ENCODE results near the gene USPL1. TPM values are rescaled to one million over a fixed set of nuclear protein-coding genes. Genes with fewer than 3 reads are reported as not detected.

Gene USPL1
- total RNA-seq, 6 experiments from 2014 or later, result 8.0 to 10.9 (median 10.3) TPM

- H3K4me1 Mint-ChIP-seq (ENCODE audit: low read depth), result peaks cover 8% of the 10 kb centered on the region
- DNase-seq, result no peak
- peaks cover 1% of the 10 kb centered on the region; the same call in 1 of the 2 replicates for H3K27me3 Mint-ChIP-seq (ENCODE audit: insufficient read depth)
- TF ChIP-seq CTCF (IDR thresholded peaks at IDR 0.05), result no peak
- H3K9me3 Mint-ChIP-seq, result no peaks in the 10 kb centered on the region
- no peaks in the 10 kb centered on the region for H3K36me3 Mint-ChIP-seq (ENCODE audit: low read depth)
- H3K27ac Mint-ChIP-seq, result no peak overlapping the region
- H3K4me3 Mint-ChIP-seq, result no peak overlapping the region
Measured at GRCh38 chr13:30607908-30608307, 9.8 kb upstream of the USPL1 start.

- no peak for TF ChIP-seq CTCF (IDR thresholded peaks at IDR 0.05)
- no peak for DNase-seq
- H3K4me1 Mint-ChIP-seq (ENCODE audit: low read depth), result peaks cover 13% of the 10 kb centered on the region
- no peaks in the 10 kb centered on the region for H3K9me3 Mint-ChIP-seq
- peaks cover 1% of the 10 kb centered on the region; the same call in 1 of the 2 replicates for H3K27me3 Mint-ChIP-seq (ENCODE audit: insufficient read depth)
- no peaks in the 10 kb centered on the region for H3K36me3 Mint-ChIP-seq (ENCODE audit: low read depth)
- H3K27ac Mint-ChIP-seq, result no peak overlapping the region
- no peak overlapping the region for H3K4me3 Mint-ChIP-seq
Measured at GRCh38 chr13:30608364-30608763, 9.4 kb upstream of the USPL1 start.

GRCh38 chr13:30610311-30610710 lies 7.4 kb upstream of the USPL1 start:
- peaks cover 1% of the 10 kb centered on the region; the same call in 1 of the 2 replicates for H3K27me3 Mint-ChIP-seq (ENCODE audit: insufficient read depth)
- TF ChIP-seq CTCF (IDR thresholded peaks at IDR 0.05), result no peak
- no peak overlapping the region for H3K27ac Mint-ChIP-seq
- no peak for DNase-seq
- H3K4me1 Mint-ChIP-seq (ENCODE audit: low read depth), result peaks cover 17% of the 10 kb centered on the region
- no peak overlapping the region for H3K4me3 Mint-ChIP-seq
- no peaks in the 10 kb centered on the region for H3K36me3 Mint-ChIP-seq (ENCODE audit: low read depth)
- H3K9me3 Mint-ChIP-seq, result no peaks in the 10 kb centered on the region

DNA sequence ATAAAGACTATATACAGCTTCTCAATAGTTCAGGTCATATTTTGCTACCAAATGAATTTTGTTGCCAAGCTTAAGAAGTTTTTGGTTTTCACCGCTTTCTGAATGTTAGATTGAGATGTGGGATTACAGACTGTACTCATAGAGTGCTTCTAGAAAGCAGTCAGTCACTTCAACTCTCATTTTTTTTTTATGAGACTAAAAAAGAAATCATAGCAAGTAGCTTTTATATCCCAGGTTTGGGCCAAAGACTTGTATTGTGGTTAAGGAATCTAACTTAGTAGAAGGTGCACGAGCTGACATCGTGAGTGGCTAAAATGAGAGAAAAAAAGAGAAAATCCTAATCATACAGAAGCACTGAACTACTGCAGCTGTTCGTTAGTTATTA lies 2.2 kb upstream of the USPL1 start:
- no peak overlapping the region for H3K4me3 Mint-ChIP-seq
- peaks cover 1% of the 10 kb centered on the region; the same call in 1 of the 2 replicates for H3K27me3 Mint-ChIP-seq (ENCODE audit: insufficient read depth)
- no peaks in the 10 kb centered on the region for H3K36me3 Mint-ChIP-seq (ENCODE audit: low read depth)
- TF ChIP-seq CTCF (IDR thresholded peaks at IDR 0.05), result no peak
- no peak overlapping the region for H3K27ac Mint-ChIP-seq
- no peak for DNase-seq
- H3K9me3 Mint-ChIP-seq, result no peaks in the 10 kb centered on the region
- peaks cover 12% of the 10 kb centered on the region for H3K4me1 Mint-ChIP-seq (ENCODE audit: low read depth)

GRCh38 chr13:30615866-30616541 lies 1.7 kb upstream of the USPL1 start:
- Mint-ChIP-seq H3K4me3 (no peak overlapping the region), H3K27me3 (ENCODE audit: insufficient read depth) (peaks cover 1% of the 10 kb centered on the region; the same call in 1 of the 2 replicates), H3K4me1 (ENCODE audit: low read depth) (peaks cover 9% of the 10 kb centered on the region), H3K27ac (no peak overlapping the region), H3K36me3 (ENCODE audit: low read depth) (no peaks in the 10 kb centered on the region), H3K9me3 (no peaks in the 10 kb centered on the region)
- no peak for TF ChIP-seq CTCF (IDR thresholded peaks at IDR 0.05)
- no peak for DNase-seq

All from HFFc6 (cell line).